ENCODE data around the gene TRAPPC1.

DNA sequence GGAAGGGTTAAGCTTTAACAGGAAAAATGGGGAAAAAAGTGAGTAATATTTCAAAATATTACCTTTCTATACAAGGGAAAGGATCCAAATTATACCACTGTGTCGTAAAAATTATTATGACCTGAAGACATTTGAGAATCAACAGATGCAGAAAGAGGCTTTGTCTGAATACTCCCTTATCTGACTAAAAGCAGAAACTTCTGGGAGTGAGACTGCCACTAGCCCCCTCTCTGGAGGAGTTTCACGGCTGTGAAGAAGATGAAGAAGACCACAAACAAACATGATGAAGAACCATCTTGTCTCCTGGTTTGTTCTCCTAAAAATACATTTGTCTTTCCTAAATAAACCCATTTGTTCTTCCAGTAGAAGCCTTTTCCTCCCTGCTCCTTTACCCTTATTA is 29.7 kb upstream of the TRAPPC1 start:
- TF ChIP-seq, protein P1, sequence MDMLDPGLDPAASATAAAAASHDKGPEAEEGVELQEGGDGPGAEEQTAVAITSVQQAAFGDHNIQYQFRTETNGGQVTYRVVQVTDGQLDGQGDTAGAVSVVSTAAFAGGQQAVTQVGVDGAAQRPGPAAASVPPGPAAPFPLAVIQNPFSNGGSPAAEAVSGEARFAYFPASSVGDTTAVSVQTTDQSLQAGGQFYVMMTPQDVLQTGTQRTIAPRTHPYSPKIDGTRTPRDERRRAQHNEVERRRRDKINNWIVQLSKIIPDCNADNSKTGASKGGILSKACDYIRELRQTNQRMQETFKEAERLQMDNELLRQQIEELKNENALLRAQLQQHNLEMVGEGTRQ (IDR thresholded peaks at IDR 0.05; ENCODE audit: borderline replicate concordance, low read depth, low read length) = no peak
- TF ChIP-seq, protein P2, sequence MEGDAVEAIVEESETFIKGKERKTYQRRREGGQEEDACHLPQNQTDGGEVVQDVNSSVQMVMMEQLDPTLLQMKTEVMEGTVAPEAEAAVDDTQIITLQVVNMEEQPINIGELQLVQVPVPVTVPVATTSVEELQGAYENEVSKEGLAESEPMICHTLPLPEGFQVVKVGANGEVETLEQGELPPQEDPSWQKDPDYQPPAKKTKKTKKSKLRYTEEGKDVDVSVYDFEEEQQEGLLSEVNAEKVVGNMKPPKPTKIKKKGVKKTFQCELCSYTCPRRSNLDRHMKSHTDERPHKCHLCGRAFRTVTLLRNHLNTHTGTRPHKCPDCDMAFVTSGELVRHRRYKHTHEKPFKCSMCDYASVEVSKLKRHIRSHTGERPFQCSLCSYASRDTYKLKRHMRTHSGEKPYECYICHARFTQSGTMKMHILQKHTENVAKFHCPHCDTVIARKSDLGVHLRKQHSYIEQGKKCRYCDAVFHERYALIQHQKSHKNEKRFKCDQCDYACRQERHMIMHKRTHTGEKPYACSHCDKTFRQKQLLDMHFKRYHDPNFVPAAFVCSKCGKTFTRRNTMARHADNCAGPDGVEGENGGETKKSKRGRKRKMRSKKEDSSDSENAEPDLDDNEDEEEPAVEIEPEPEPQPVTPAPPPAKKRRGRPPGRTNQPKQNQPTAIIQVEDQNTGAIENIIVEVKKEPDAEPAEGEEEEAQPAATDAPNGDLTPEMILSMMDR (IDR thresholded peaks at IDR 0.05) = no peak
- TF ChIP-seq EP300 (IDR thresholded peaks at IDR 0.05; ENCODE audit: borderline replicate concordance in 1 of 2, low read depth in 1 of 2, low read length in 1 of 2) (no peak), TAF1 (IDR thresholded peaks at IDR 0.05; ENCODE audit: borderline replicate concordance, low read depth, low read length) (no peak), SIN3A (IDR thresholded peaks at IDR 0.05; ENCODE audit: borderline replicate concordance, low read depth, low read length) (no peak), POLR2AphosphoS5 (IDR thresholded peaks at IDR 0.05; ENCODE audit: low read depth, low read length) (no peak)
